ENCODE measurements around the gene AGGF1.

GRCh38 chr5:77022511-77023417, 7.4 kb upstream of the AGGF1 start:
- TF ChIP-seq ZNF121 (CRISPR knock-in tag; IDR thresholded peaks at IDR 0.05) (no peak), CTCF (IDR thresholded peaks at IDR 0.05) (no peak), SMAD3 (CRISPR knock-in tag; IDR thresholded peaks at IDR 0.05; ENCODE audit: borderline replicate concordance) (no peak), NFE2L1 (CRISPR knock-in tag; IDR thresholded peaks at IDR 0.05) (no peak), TEAD4 (CRISPR knock-in tag; IDR thresholded peaks at IDR 0.05) (no peak), CBFB (CRISPR knock-in tag; IDR thresholded peaks at IDR 0.05; ENCODE audit: low read depth) (no peak), ATF3 (CRISPR knock-in tag; conservative IDR thresholded peaks at IDR 0.05) (no peak)
